TTC549 (cell line): ENCODE data around the gene AUTS2.

ENCODE experiments used
- FAIRE-seq: peaks from 2 replicates; lab custom pipeline; 2012; peaks lifted over from hg19 to GRCh38; lab: Jason Lieb, UNC

The AUTS2 gene

GRCh38 chr7:70318511-70318910 lies 720.2 kb downstream of the AUTS2 start:
- no peak for FAIRE-seq

- FAIRE-seq, result no peak
Observed at GRCh38 chr7:70319057-70319456, 720.8 kb downstream of the AUTS2 start.

- FAIRE-seq, result no peak
Observed at GRCh38 chr7:70321016-70321590, 722.8 kb downstream of the AUTS2 start.

- no peak for FAIRE-seq
Observed at GRCh38 chr7:70322856-70323255, 724.6 kb downstream of the AUTS2 start.

- FAIRE-seq, result no peak
Observed at GRCh38 chr7:70325509-70326101, 727.3 kb downstream of the AUTS2 start.

- FAIRE-seq, result no peak
Observed at GRCh38 chr7:70334295-70334694, 736.0 kb downstream of the AUTS2 start.

- no peak for FAIRE-seq
Observed at GRCh38 chr7:70334871-70335270, 736.6 kb downstream of the AUTS2 start.

- FAIRE-seq, result no peak
Observed at GRCh38 chr7:70336536-70336935, 738.3 kb downstream of the AUTS2 start.

GRCh38 chr7:70338015-70338414 lies 739.7 kb downstream of the AUTS2 start:
- no peak for FAIRE-seq

- no peak for FAIRE-seq
Observed at GRCh38 chr7:70340236-70340635, 742.0 kb downstream of the AUTS2 start.

- no peak for FAIRE-seq
Observed at GRCh38 chr7:70341446-70341845, 743.2 kb downstream of the AUTS2 start.

- FAIRE-seq, result no peak
Observed at GRCh38 chr7:70343519-70343918, 745.2 kb downstream of the AUTS2 start.

GRCh38 chr7:70344726-70345125 lies 746.5 kb downstream of the AUTS2 start:
- FAIRE-seq, result no peak

GRCh38 chr7:70346844-70347462 lies 748.7 kb downstream of the AUTS2 start:
- FAIRE-seq, result no peak

- FAIRE-seq, result no peak
Observed at GRCh38 chr7:70347463-70348254, 749.4 kb downstream of the AUTS2 start.

GRCh38 chr7:70349031-70349430 lies 750.8 kb downstream of the AUTS2 start:
- FAIRE-seq, result no peak

- FAIRE-seq, result no peak
Observed at GRCh38 chr7:70349819-70350218, 751.5 kb downstream of the AUTS2 start.

GRCh38 chr7:70352088-70352487 lies 753.8 kb downstream of the AUTS2 start:
- FAIRE-seq, result no peak

- FAIRE-seq, result no peak
Observed at GRCh38 chr7:70352906-70353305, 754.6 kb downstream of the AUTS2 start.

GRCh38 chr7:70353330-70353945 lies 755.2 kb downstream of the AUTS2 start:
- no peak for FAIRE-seq

- no peak for FAIRE-seq
Observed at GRCh38 chr7:70353946-70354335, 755.7 kb downstream of the AUTS2 start.

- no peak for FAIRE-seq
Observed at GRCh38 chr7:70354409-70355169, 756.3 kb downstream of the AUTS2 start.
